Ovary (tissue), 9 donors: ENCODE results near the gene TTLL9. TPM values are rescaled to one million over a fixed set of nuclear protein-coding genes. Genes with fewer than 3 reads are reported as not detected.

Source experiments
- DNase-seq, 5 donors: peaks; one replicate each; pipeline ENCODE4 v3.0.0-alpha.2; 2019 to 2020
- H3K27ac ChIP-seq, 2 donors: fragments of 200-600 bp; one replicate each; pipeline versions ENCODE4 v1.5.1 to v1.8.0; 2019 to 2022
- H3K27me3 ChIP-seq: fragments of 200-600 bp; one replicate; pipeline ENCODE4 v1.8.0; 2022
- H3K36me3 ChIP-seq: fragments of 200-600 bp; sonication (generic); one replicate; pipeline ENCODE4 v1.5.1; 2019
- H3K4me1 ChIP-seq: one replicate; pipeline ENCODE4 v1.8.1; 2013; ENCODE audit warnings: mild to moderate bottlenecking, moderate library complexity; ENCODE audit not compliant: insufficient read depth
- H3K4me3 ChIP-seq: fragments of 200-600 bp; sonication (generic); one replicate; pipeline ENCODE4 v1.5.1; 2017
- H3K9me3 ChIP-seq, 2 donors: fragments of 200-600 bp in 1 of 2; sonication (generic) in 1 of 2; one replicate each; pipeline versions ENCODE4 v1.5.1 to v1.8.1; 2013 to 2019; ENCODE audit warnings: mild to moderate bottlenecking in 1 of 2, moderate library complexity in 1 of 2
- CTCF ChIP-seq, 3 donors: fragments of 450-650 bp in 2 of 3; fragments of 200-600 bp in 1 of 3; IDR thresholded peaks; one replicate each; pipeline versions ENCODE4 v1.5.1 to v1.8.0; 2016 to 2022; ENCODE audit warnings: antibody characterized with exemption in 3 of 3, mild to moderate bottlenecking in 1 of 3
- EP300 ChIP-seq: sonication (generic); formaldehyde crosslinking; IDR thresholded peaks from one replicate; pipeline ENCODE4 v1.6.1; 2017; ENCODE audit warnings: antibody characterized with exemption
- POLR2A ChIP-seq: fragments of 450-650 bp; IDR thresholded peaks from one replicate; pipeline ENCODE4 v1.6.1; 2017; ENCODE audit warnings: antibody characterized with exemption, mild to moderate bottlenecking, moderate library complexity
- WGBS, 3 donors: extraction: QIAGEN DNeasy Blood & Tissue Kit in 1 of 3; methylation state at CpG; one replicate each; pipeline versions ENCODE4 v1.1.5 to v1.1.7; 2013 to 2017; 5-methylcytosine and 5-hydroxymethylcytosine counted together
- intact Hi-C, 4 donors: fragments of 100-400 bp; cut with DNase I; formaldehyde crosslinking; loops; one replicate each; pipeline versions ENCODE4 v1.11.0 to v1.15.1; 2022 to 2023
- polyA plus RNA-seq, 2 donors: library from polyadenylated mRNA; stranded (reverse); fragments of 200-250 nt in 1 of 2; fragments of 350-450 nt in 1 of 2; fragmentation: Illumina TruSeq in 1 of 2; extraction: RNeasy Lipid Tissue Mini Kit (QIAGEN cat#74804) in 1 of 2; gene quantifications; one replicate each; pipeline ENCODE4 v1.2.3, GENCODE V29; 2013 to 2014
- total RNA-seq, 7 donors: library from RNA; depleted of rRNA in 2 of 7; stranded (reverse); fragments of >200 nt in 2 of 7; fragmentation: NEBNext Ultra II Directional in 3 of 7; extraction: Animal tissue kit (Norgen Biotek cat#: 25700) in 3 of 7; gene quantifications; one replicate each; pipeline versions ENCODE4 v1.1.0 to v1.2.4, GENCODE V29; 2016 to 2023
- donor health status: DM: no; HTN: no; CAD: no; lungs with moderate emphysema.
- donor health status: DM: no; HTN: no; CAD: no.
- donor health status: Bipolar disorder and iron deficiency.
- donor health status: DM: yes; HTN: yes; CAD: no.
- donor health status: DM: no; HTN: no; CAD: no.
- donor health status: DM: yes; HTN: yes; CAD: no.

Gene TTLL9
- total and polyA plus RNA-seq, 9 donors: 0.24 to 10.6 (median 0.40) TPM

DNA sequence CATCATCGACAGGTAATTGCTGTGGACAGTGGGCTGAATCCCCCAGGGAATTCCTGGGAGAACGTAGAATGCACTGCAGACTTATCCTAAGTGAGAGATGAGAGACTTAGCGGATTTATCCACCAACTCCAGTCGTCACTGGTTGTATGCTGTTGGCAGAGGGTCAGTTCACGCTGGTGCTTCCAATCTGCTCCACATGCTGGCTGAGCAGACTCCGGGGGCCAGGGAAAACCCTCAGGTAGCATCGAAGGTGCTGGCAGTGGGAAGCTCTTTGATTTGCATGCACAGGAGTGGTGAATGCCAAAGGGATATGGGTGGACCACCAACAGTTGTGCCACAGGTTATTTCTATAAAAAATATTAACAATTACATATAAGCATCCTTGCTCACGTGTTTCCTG is 20.2 kb downstream of the TTLL9 start:
- H3K27me3 ChIP-seq: no peaks in the 10 kb centered on the region
- no peaks in the 10 kb centered on the region for H3K9me3 ChIP-seq
- no peaks in the 10 kb centered on the region for H3K4me1 ChIP-seq
- no peak overlapping the region for H3K4me3 ChIP-seq
- no peak for DNase-seq
- 60 to 72% (median 63%) methylated on average over 8 of the region's 8 CpGs for WGBS, 3 donors
- no peaks in the 10 kb centered on the region for H3K36me3 ChIP-seq
- H3K27ac ChIP-seq: no peak overlapping the region
- intact Hi-C loops: no loop called here
- TF ChIP-seq CTCF (IDR thresholded peaks at IDR 0.05): no peak
- no peak for TF ChIP-seq POLR2A
- no peak for TF ChIP-seq EP300

GRCh38 chr20:31894980-31895675 is 24.7 kb downstream of the TTLL9 start:
- intact Hi-C loops: no loop called here
- peak in 1 of 5 donors; percentile 24 for DNase-seq
- Histone ChIP-seq H3K4me1 (no peaks in the 10 kb centered on the region), H3K27me3 (no peaks in the 10 kb centered on the region), H3K9me3 (no peaks in the 10 kb centered on the region), H3K4me3 (no peak overlapping the region), H3K36me3 (no peaks in the 10 kb centered on the region), H3K27ac (no peak overlapping the region)
- 46 to 51% (median 50%) methylated on average over 8 of the region's 8 CpGs for WGBS, 3 donors
- TF ChIP-seq POLR2A: no peak
- no peak for TF ChIP-seq CTCF (IDR thresholded peaks at IDR 0.05)
- no peak for TF ChIP-seq EP300

DNA sequence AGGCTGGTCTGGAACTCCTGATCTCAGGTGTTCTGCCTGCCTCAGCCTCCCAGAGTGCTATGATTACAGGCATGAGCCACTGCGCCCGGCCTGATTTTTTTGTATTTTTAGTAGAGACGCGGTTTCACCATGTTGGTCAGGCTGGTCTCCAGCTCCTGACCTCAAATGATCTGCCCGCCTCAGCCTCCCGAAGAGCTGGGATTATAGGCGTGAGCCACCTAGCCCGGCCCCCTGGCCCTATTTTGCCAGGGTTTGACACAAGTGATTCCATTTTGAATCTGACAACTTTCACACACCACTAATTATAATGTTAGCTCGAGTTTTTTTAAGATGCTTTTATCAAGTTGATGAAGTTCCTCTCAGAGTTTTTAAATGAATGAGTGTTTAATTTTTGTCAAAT is 25.6 kb downstream of the TTLL9 start:
- H3K4me1 ChIP-seq: no peaks in the 10 kb centered on the region
- no peaks in the 10 kb centered on the region for H3K36me3 ChIP-seq
- no peak for DNase-seq
- WGBS, 3 donors: 93 to 96% (median 95%) methylated on average over 9 of the region's 9 CpGs
- H3K27me3 ChIP-seq: no peaks in the 10 kb centered on the region
- H3K9me3 ChIP-seq: no peaks in the 10 kb centered on the region
- no peak overlapping the region for H3K4me3 ChIP-seq
- intact Hi-C loops: no loop called here
- no peak for TF ChIP-seq CTCF (IDR thresholded peaks at IDR 0.05)
- TF ChIP-seq POLR2A: no peak
- no peak for TF ChIP-seq EP300
- H3K27ac ChIP-seq: no peak overlapping the region

DNA sequence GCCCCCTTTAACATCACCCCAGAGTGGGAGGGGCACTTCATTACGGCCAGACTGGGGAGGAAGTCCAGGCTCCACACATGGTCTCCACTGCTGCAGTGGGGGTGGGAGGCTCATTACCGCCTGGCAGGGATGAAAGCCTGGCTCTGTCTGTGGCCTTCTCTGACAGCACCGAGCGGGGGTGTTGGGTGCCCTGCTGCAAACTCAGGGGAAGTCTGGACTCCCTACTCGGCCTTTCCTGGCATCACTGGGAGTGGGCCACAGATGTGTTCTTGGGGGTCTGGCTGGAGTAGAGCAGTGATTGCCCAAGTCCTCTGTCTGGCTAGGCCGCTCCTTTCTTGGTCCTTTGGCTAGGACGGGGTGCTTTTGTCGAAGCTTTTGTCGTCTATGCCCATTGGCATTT is 27.1 kb downstream of the TTLL9 start:
- TF ChIP-seq CTCF (IDR thresholded peaks at IDR 0.05) (no peak), POLR2A (no peak)
- 74 to 81% (median 75%) methylated on average over 9 of the region's 9 CpGs for WGBS, 3 donors
- intact Hi-C loops: no loop called here
- no peak for DNase-seq
- no peak overlapping the region for H3K27ac ChIP-seq
- H3K36me3 ChIP-seq: no peaks in the 10 kb centered on the region
- H3K9me3 ChIP-seq: no peaks in the 10 kb centered on the region
- H3K4me3 ChIP-seq: no peak overlapping the region
- H3K27me3 ChIP-seq: no peaks in the 10 kb centered on the region
- no peaks in the 10 kb centered on the region for H3K4me1 ChIP-seq
